HEK293 (cell line): ENCODE results near the gene PROKR2.

Experiments
- CTCF ChIA-PET: fragments of 350-600 bp; formaldehyde crosslinking; extraction: SDS; loops from one replicate; lab custom pipeline; 2021; ENCODE audit warnings: antibody characterized with exemption; lab: Yijun Ruan, JAX
- POLR2A ChIA-PET: fragments of 300-600 bp; formaldehyde crosslinking; extraction: SDS; loops from one replicate; lab custom pipeline; 2020; ENCODE audit warnings: antibody characterized with exemption, inconsistent platforms; lab: Yijun Ruan, JAX
- H3K27ac ChIP-seq: fragments of 200-500 bp; sonication (Bioruptor generic); 2 replicates; pipeline ENCODE4 v1.5.1; 2014; ENCODE audit warnings: low read depth, low read length, control low read depth, inconsistent platforms; ENCODE audit errors: extremely low read depth
- H3K36me3 ChIP-seq, 2 experiments: fragments of 200-500 bp in 1 of 2; sonication (Bioruptor generic) in 1 of 2; 1 replicate in 1 of 2; 2 replicates in 1 of 2; pipeline ENCODE4 v1.5.1; 2014 to 2017; ENCODE audit warnings: inconsistent platforms in 2 of 2, low read length in 2 of 2; ENCODE audit not compliant: control insufficient read depth in 2 of 2, insufficient read depth in 1 of 2
- H3K4me1 ChIP-seq: fragments of 200-500 bp; sonication (Bioruptor generic); 2 replicates; pipeline ENCODE4 v1.5.1; 2014; ENCODE audit warnings: mild to moderate bottlenecking, low read length, inconsistent platforms; ENCODE audit not compliant: control insufficient read depth, insufficient read depth
- H3K4me3 ChIP-seq: 2 replicates; pipeline ENCODE4 v1.5.1; 2011; ENCODE audit warnings: low read depth, mild to moderate bottlenecking, control low read depth, low read length, moderate library complexity
- H3K9me3 ChIP-seq: fragments of 200-500 bp; sonication (Bioruptor generic); 2 replicates; pipeline ENCODE4 v1.5.1; 2014; ENCODE audit warnings: low read depth, low read length, inconsistent platforms; ENCODE audit not compliant: control insufficient read depth, insufficient read depth
- FEZF1 ChIP-seq: fragments of 450-650 bp; formaldehyde crosslinking; IDR thresholded peaks from 2 replicates; pipeline ENCODE4 v1.5.1; 2016; ENCODE audit warnings: missing biosample characterization, missing genetic modification characterization
- GFI1B ChIP-seq: fragments of 450-650 bp; formaldehyde crosslinking; IDR thresholded peaks from 2 replicates; pipeline ENCODE4 v1.5.1; 2016; ENCODE audit warnings: missing biosample characterization, missing genetic modification characterization
- HOXA7 ChIP-seq: sonication (generic); formaldehyde crosslinking; IDR thresholded peaks from 2 replicates; pipeline ENCODE4 v1.8.1; 2022; ENCODE audit warnings: missing genetic modification reagents, borderline replicate concordance
- KLF1 ChIP-seq: fragments of 450-650 bp; formaldehyde crosslinking; IDR thresholded peaks from 2 replicates; pipeline ENCODE4 v1.5.1; 2016; ENCODE audit warnings: missing biosample characterization, missing genetic modification characterization
- KLF7 ChIP-seq: fragments of 450-650 bp; formaldehyde crosslinking; IDR thresholded peaks from 2 replicates; pipeline ENCODE4 v1.5.1; 2016; ENCODE audit warnings: missing biosample characterization, missing genetic modification characterization, borderline replicate concordance
- ZBTB20 ChIP-seq: fragments of 450-650 bp; formaldehyde crosslinking; IDR thresholded peaks from 2 replicates; pipeline ENCODE4 v1.5.1; 2016; ENCODE audit warnings: missing biosample characterization, missing genetic modification characterization
- ZFP41 ChIP-seq: fragments of 450-650 bp; formaldehyde crosslinking; IDR thresholded peaks from 2 replicates; pipeline ENCODE4 v1.5.1; 2016; ENCODE audit warnings: missing biosample characterization, missing genetic modification characterization, borderline replicate concordance
- ZNF23 ChIP-seq: fragments of 450-650 bp; formaldehyde crosslinking; IDR thresholded peaks from 2 replicates; pipeline ENCODE4 v1.5.1; 2016; ENCODE audit warnings: missing biosample characterization, missing genetic modification characterization, borderline replicate concordance
- ZNF266 ChIP-seq: fragments of 450-650 bp; formaldehyde crosslinking; IDR thresholded peaks from 2 replicates; pipeline ENCODE4 v1.5.1; 2016; ENCODE audit warnings: missing biosample characterization, missing genetic modification characterization, low read depth
- ZNF433 ChIP-seq: fragments of 450-650 bp; formaldehyde crosslinking; IDR thresholded peaks from 2 replicates; pipeline ENCODE4 v1.5.1; 2016; ENCODE audit warnings: missing biosample characterization, missing genetic modification characterization, low read depth
- ZNF510 ChIP-seq: fragments of 450-650 bp; formaldehyde crosslinking; IDR thresholded peaks from 2 replicates; pipeline ENCODE4 v1.5.1; 2018; ENCODE audit warnings: mild to moderate bottlenecking, missing genetic modification characterization, missing biosample characterization; ENCODE audit not compliant: insufficient replicate concordance
- ZNF514 ChIP-seq: fragments of 450-650 bp; formaldehyde crosslinking; IDR thresholded peaks from 2 replicates; pipeline ENCODE4 v1.5.1; 2016; ENCODE audit warnings: missing biosample characterization, missing genetic modification characterization
- ZNF529 ChIP-seq: fragments of 450-650 bp; formaldehyde crosslinking; IDR thresholded peaks from 2 replicates; pipeline ENCODE4 v1.5.1; 2017; ENCODE audit warnings: missing genetic modification characterization, missing biosample characterization; ENCODE audit not compliant: insufficient replicate concordance
- ZNF596 ChIP-seq: fragments of 450-650 bp; IDR thresholded peaks from 2 replicates; pipeline ENCODE4 v1.5.0; 2018; ENCODE audit warnings: missing biosample characterization, mild to moderate bottlenecking, missing genetic modification characterization, moderate library complexity
- ZNF629 ChIP-seq: fragments of 450-650 bp; formaldehyde crosslinking; IDR thresholded peaks from 2 replicates; pipeline ENCODE4 v1.5.1; 2017; ENCODE audit warnings: missing biosample characterization, missing genetic modification characterization
- ZNF654 ChIP-seq: fragments of 450-650 bp; formaldehyde crosslinking; IDR thresholded peaks from 2 replicates; pipeline ENCODE4 v1.5.1; 2016; ENCODE audit warnings: low read depth, missing biosample characterization, missing genetic modification characterization
- ZNF792 ChIP-seq: fragments of 450-650 bp; formaldehyde crosslinking; IDR thresholded peaks from 2 replicates; pipeline ENCODE4 v1.5.1; 2016; ENCODE audit warnings: missing biosample characterization, missing genetic modification characterization
- ZNF830 ChIP-seq: fragments of 450-650 bp; IDR thresholded peaks from 2 replicates; pipeline ENCODE4 v1.5.0; 2018; ENCODE audit warnings: missing biosample characterization, missing genetic modification characterization, low read depth, mild to moderate bottlenecking, moderate library complexity
- ZSCAN16 ChIP-seq: fragments of 450-650 bp; formaldehyde crosslinking; IDR thresholded peaks from 2 replicates; pipeline ENCODE4 v1.5.1; 2016; ENCODE audit warnings: missing biosample characterization, missing genetic modification characterization
- TF ChIP-seq, protein P1 (sequence below): fragments of 450-650 bp; formaldehyde crosslinking; IDR thresholded peaks from 2 replicates; pipeline ENCODE4 v1.5.1; 2016; ENCODE audit warnings: missing biosample characterization, missing genetic modification characterization, borderline replicate concordance
- TF ChIP-seq, protein P2 (sequence below): fragments of 450-650 bp; formaldehyde crosslinking; IDR thresholded peaks from 2 replicates; pipeline ENCODE4 v1.5.1; 2016; ENCODE audit warnings: missing biosample characterization, missing genetic modification characterization
- TF ChIP-seq, protein P3 (sequence below): fragments of 450-650 bp; formaldehyde crosslinking; IDR thresholded peaks from 2 replicates; pipeline ENCODE4 v1.5.1; 2016; ENCODE audit warnings: missing biosample characterization, missing genetic modification characterization
- TF ChIP-seq, protein P4 (sequence below): fragments of 450-650 bp; formaldehyde crosslinking; IDR thresholded peaks from 2 replicates; pipeline ENCODE4 v1.5.1; 2017; ENCODE audit warnings: missing biosample characterization, missing genetic modification characterization

Gene PROKR2

DNA sequence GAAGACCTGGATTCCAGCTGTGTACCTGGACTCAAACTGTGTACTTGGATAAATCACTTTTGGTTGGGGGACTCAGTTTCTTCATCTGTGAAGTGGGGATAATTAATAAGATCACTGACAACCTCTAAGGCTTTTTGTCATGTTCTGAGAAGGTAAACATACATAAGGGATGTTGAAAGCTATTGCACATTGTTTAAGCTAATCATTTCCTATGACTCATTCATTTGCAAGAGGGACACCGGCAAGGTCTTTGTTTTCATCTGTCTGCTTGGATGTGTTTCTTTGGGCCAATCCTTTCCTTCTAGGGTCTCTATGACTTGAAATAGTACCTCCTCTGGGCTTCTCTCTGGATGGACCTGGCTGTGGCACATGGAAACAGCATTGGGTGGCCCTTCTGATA lies 6.8 kb downstream of the PROKR2 start:
- H3K4me1 ChIP-seq, result no peaks in the 10 kb centered on the region
- TF ChIP-seq, protein P1, sequence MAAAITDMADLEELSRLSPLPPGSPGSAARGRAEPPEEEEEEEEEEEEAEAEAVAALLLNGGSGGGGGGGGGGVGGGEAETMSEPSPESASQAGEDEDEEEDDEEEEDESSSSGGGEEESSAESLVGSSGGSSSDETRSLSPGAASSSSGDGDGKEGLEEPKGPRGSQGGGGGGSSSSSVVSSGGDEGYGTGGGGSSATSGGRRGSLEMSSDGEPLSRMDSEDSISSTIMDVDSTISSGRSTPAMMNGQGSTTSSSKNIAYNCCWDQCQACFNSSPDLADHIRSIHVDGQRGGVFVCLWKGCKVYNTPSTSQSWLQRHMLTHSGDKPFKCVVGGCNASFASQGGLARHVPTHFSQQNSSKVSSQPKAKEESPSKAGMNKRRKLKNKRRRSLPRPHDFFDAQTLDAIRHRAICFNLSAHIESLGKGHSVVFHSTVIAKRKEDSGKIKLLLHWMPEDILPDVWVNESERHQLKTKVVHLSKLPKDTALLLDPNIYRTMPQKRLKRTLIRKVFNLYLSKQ, result no peak
- TF ChIP-seq GFI1B (tag by site-specific recombination), result no peak
- no peak for TF ChIP-seq ZSCAN16 (tag by site-specific recombination)
- TF ChIP-seq, all 188 proteins: peak for 0
- Histone ChIP-seq H3K36me3 (no peaks in the 10 kb centered on the region), H3K4me3 (no peak overlapping the region), H3K27ac (no peak overlapping the region), H3K9me3 (no peaks in the 10 kb centered on the region)
- CTCF ChIA-PET, result no interaction called here
- POLR2A ChIA-PET, result no interaction called here

DNA sequence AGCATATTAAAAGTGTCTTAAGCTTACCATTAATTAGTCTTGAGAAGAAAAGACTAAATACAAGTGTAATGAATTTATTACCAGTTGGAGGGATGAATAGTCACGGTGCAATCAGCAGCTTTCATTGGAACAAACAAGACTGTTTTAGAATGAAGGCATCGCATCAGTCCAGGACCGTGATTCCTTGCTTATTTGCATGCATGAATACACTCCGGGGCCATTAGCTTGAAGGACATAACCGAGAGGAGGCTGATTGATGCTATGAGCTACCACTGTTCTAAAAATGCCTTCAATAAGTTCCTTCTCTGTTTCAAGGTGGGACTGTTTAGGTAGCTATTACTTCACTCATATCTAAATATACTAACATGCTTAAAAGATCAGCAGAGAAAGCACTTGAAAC lies 17.9 kb downstream of the PROKR2 start:
- Histone ChIP-seq H3K4me3 (no peak overlapping the region), H3K36me3 (no peaks in the 10 kb centered on the region), H3K27ac (no peak overlapping the region), H3K9me3 (no peaks in the 10 kb centered on the region), H3K4me1 (no peaks in the 10 kb centered on the region)
- CTCF ChIA-PET, result no interaction called here
- POLR2A ChIA-PET, result no interaction called here
- TF ChIP-seq ZNF529 (no peak), ZNF654 (tag by site-specific recombination) (no peak), KLF1 (tag by site-specific recombination) (no peak), ZNF266 (no peak), HOXA7 (CRISPR knock-in tag) (no peak), ZFP41 (tag by site-specific recombination) (no peak), ZNF433 (no peak), ZNF510 (tag by site-specific recombination) (no peak), ZNF830 (tag by site-specific recombination) (no peak), KLF7 (tag by site-specific recombination) (no peak), ZNF629 (tag by site-specific recombination) (no peak), ZBTB20 (tag by site-specific recombination) (no peak), ZNF514 (no peak), FEZF1 (no peak)
- TF ChIP-seq, protein P2, sequence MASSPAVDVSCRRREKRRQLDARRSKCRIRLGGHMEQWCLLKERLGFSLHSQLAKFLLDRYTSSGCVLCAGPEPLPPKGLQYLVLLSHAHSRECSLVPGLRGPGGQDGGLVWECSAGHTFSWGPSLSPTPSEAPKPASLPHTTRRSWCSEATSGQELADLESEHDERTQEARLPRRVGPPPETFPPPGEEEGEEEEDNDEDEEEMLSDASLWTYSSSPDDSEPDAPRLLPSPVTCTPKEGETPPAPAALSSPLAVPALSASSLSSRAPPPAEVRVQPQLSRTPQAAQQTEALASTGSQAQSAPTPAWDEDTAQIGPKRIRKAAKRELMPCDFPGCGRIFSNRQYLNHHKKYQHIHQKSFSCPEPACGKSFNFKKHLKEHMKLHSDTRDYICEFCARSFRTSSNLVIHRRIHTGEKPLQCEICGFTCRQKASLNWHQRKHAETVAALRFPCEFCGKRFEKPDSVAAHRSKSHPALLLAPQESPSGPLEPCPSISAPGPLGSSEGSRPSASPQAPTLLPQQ (tag by site-specific recombination), result no peak
- TF ChIP-seq, protein P3, sequence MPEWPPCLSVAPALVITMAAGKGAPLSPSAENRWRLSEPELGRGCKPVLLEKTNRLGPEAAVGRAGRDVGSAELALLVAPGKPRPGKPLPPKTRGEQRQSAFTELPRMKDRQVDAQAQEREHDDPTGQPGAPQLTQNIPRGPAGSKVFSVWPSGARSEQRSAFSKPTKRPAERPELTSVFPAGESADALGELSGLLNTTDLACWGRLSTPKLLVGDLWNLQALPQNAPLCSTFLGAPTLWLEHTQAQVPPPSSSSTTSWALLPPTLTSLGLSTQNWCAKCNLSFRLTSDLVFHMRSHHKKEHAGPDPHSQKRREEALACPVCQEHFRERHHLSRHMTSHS (tag by site-specific recombination), result no peak
- TF ChIP-seq, all 188 proteins: peak for 0

DNA sequence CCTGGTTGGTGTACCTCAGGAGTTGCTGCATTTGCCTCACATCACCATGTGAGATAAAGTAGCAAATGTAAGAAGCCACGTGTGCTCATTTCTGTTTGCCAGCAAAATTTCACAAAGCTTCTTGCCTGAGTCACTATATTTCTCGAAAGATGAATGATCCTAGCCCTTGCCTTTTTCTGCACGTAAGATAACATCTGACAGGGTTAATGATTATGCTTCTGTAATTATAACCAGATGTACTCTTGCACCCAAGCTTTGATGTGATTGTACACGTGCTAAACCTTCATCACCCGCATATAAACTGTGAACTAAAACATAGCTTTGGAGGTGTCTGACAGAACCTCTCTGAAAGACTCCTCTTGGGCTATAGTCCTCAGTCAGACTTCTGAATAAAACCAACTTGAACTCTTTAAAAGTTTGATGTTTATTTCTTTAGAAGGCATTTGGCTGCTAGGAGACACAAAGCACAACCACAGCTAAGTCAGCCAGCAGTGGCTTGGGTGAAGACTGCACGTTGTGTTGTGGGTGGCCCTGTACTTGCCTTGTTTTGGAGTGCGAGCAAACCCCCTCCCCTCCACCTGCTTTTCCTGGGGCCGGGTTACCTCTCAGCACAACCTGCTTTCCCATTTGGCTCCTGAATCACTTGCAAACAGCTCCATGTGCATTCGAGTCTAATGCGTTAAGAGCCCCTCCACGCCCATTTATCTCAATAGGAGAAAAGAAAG lies 19.3 kb downstream of the PROKR2 start:
- TF ChIP-seq ZNF792 (tag by site-specific recombination) (no peak), ZNF23 (no peak), ZNF596 (tag by site-specific recombination) (no peak)
- TF ChIP-seq, protein P4, sequence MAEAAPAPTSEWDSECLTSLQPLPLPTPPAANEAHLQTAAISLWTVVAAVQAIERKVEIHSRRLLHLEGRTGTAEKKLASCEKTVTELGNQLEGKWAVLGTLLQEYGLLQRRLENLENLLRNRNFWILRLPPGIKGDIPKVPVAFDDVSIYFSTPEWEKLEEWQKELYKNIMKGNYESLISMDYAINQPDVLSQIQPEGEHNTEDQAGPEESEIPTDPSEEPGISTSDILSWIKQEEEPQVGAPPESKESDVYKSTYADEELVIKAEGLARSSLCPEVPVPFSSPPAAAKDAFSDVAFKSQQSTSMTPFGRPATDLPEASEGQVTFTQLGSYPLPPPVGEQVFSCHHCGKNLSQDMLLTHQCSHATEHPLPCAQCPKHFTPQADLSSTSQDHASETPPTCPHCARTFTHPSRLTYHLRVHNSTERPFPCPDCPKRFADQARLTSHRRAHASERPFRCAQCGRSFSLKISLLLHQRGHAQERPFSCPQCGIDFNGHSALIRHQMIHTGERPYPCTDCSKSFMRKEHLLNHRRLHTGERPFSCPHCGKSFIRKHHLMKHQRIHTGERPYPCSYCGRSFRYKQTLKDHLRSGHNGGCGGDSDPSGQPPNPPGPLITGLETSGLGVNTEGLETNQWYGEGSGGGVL (tag by site-specific recombination), result no peak
- TF ChIP-seq, all 188 proteins: peak for 0
- no peak overlapping the region for H3K27ac ChIP-seq
- ChIA-PET CTCF (no interaction called here), POLR2A (no interaction called here)
- no peaks in the 10 kb centered on the region for H3K9me3 ChIP-seq
- no peak overlapping the region for H3K4me3 ChIP-seq
- no peaks in the 10 kb centered on the region for H3K36me3 ChIP-seq
- H3K4me1 ChIP-seq, result no peaks in the 10 kb centered on the region
